Activated T-helper 2 cell treated with anti-CD3 and anti-CD28 coated beads, Interferon-gamma antibody, Interleukin-2, Interleukin-4, amounts not matched to agents 10 μg/mL and 5 μg/mL and 100 μg/mL, durations not matched to agents 14 hours and 24 hours and 36 hours (primary cell): ENCODE measurements around the gene KLHL22. TPM values are rescaled to one million over a fixed set of nuclear protein-coding genes. Genes with fewer than 3 reads are reported as not detected.

ENCODE experiments used
- DNase-seq: peaks from one replicate; pipeline ENCODE4 v3.0.0; 2021; ENCODE audit warnings: low spot score
- H3K27ac Mint-ChIP-seq: one replicate; pipeline ENCODE4 v1.8.0; 2021; ENCODE audit warnings: mixed read lengths
- H3K27me3 Mint-ChIP-seq: one replicate; pipeline ENCODE4 v1.8.0; 2021; ENCODE audit warnings: low read depth, mixed read lengths
- H3K36me3 Mint-ChIP-seq: one replicate; pipeline ENCODE4 v1.8.0; 2021; ENCODE audit warnings: low read depth, mixed read lengths
- H3K4me1 Mint-ChIP-seq: one replicate; pipeline ENCODE4 v1.8.0; 2021; ENCODE audit warnings: low read depth, mixed read lengths
- H3K4me3 Mint-ChIP-seq: one replicate; pipeline ENCODE4 v1.8.0; 2021; ENCODE audit warnings: low read depth, mild to moderate bottlenecking, moderate library complexity, mixed read lengths
- H3K9me3 Mint-ChIP-seq: one replicate; pipeline ENCODE4 v1.8.0; 2021; ENCODE audit warnings: mixed read lengths
- intact Hi-C: fragments of 100-400 bp; cut with micrococcal nuclease; formaldehyde crosslinking; loops from one replicate; pipeline ENCODE4 v1.15.1; 2023
- total RNA-seq: library from RNA; stranded (reverse); gene quantifications from 2 replicates; pipeline ENCODE4 v1.2.3, GENCODE V29; 2022

KLHL22 gene
- total RNA-seq, 1 donor from 2014 or later, result 38.0 TPM

GRCh38 chr22:20403779-20404140, 91.8 kb downstream of the KLHL22 start:
- intact Hi-C loops, result no loop called here
- H3K4me1 Mint-ChIP-seq, result peaks cover 5% of the 10 kb centered on the region
- DNase-seq, result no peak
- no peaks in the 10 kb centered on the region for H3K27me3 Mint-ChIP-seq
- H3K36me3 Mint-ChIP-seq, result peaks cover 25% of the 10 kb centered on the region
- no peak overlapping the region for H3K4me3 Mint-ChIP-seq
- no peak overlapping the region for H3K27ac Mint-ChIP-seq
- H3K9me3 Mint-ChIP-seq, result no peaks in the 10 kb centered on the region

- H3K4me3 Mint-ChIP-seq, result no peak overlapping the region
- no peaks in the 10 kb centered on the region for H3K9me3 Mint-ChIP-seq
- no peak for DNase-seq
- H3K27me3 Mint-ChIP-seq, result no peaks in the 10 kb centered on the region
- intact Hi-C loops, result no loop called here
- peaks cover 5% of the 10 kb centered on the region for H3K4me1 Mint-ChIP-seq
- no peak overlapping the region for H3K27ac Mint-ChIP-seq
- H3K36me3 Mint-ChIP-seq, result peaks cover 25% of the 10 kb centered on the region
These were observed 92.4 kb downstream of the KLHL22 start for GRCh38 chr22:20402960-20403778.

GRCh38 chr22:20401376-20402014, 94.1 kb downstream of the KLHL22 start:
- no peak overlapping the region for H3K27ac Mint-ChIP-seq
- peaks cover 24% of the 10 kb centered on the region for H3K36me3 Mint-ChIP-seq
- no peaks in the 10 kb centered on the region for H3K9me3 Mint-ChIP-seq
- intact Hi-C loops, result no loop called here
- DNase-seq, result no peak
- H3K4me1 Mint-ChIP-seq, result peaks cover 5% of the 10 kb centered on the region
- H3K4me3 Mint-ChIP-seq, result no peak overlapping the region
- H3K27me3 Mint-ChIP-seq, result no peaks in the 10 kb centered on the region

- intact Hi-C loops, result no loop called here
These were observed 94.8 kb downstream of the KLHL22 start for GRCh38 chr22:20400606-20401375.

GRCh38 chr22:20399866-20400605, 95.6 kb downstream of the KLHL22 start:
- Mint-ChIP-seq H3K27me3 (no peaks in the 10 kb centered on the region), H3K4me3 (no peak overlapping the region), H3K27ac (no peak overlapping the region), H3K9me3 (no peaks in the 10 kb centered on the region), H3K4me1 (peaks cover 16% of the 10 kb centered on the region), H3K36me3 (peaks cover 22% of the 10 kb centered on the region)
- intact Hi-C loops, result no loop called here
- no peak for DNase-seq

More at GRCh38 chr22:20400606-20401375, 94.8 kb downstream of the KLHL22 start:
- DNase-seq, result no peak
- no peak overlapping the region for H3K4me3 Mint-ChIP-seq
- H3K9me3 Mint-ChIP-seq, result no peaks in the 10 kb centered on the region
- peaks cover 10% of the 10 kb centered on the region for H3K4me1 Mint-ChIP-seq
- no peak overlapping the region for H3K27ac Mint-ChIP-seq
- H3K27me3 Mint-ChIP-seq, result no peaks in the 10 kb centered on the region
- H3K36me3 Mint-ChIP-seq, result peaks cover 24% of the 10 kb centered on the region

GRCh38 chr22:20398420-20398819, 97.2 kb downstream of the KLHL22 start:
- intact Hi-C loops, result no loop called here
- no peak overlapping the region for H3K4me3 Mint-ChIP-seq
- H3K9me3 Mint-ChIP-seq, result no peaks in the 10 kb centered on the region
- H3K27ac Mint-ChIP-seq, result no peak overlapping the region
- no peaks in the 10 kb centered on the region for H3K27me3 Mint-ChIP-seq
- H3K36me3 Mint-ChIP-seq, result peaks cover 15% of the 10 kb centered on the region
- H3K4me1 Mint-ChIP-seq, result peaks cover 22% of the 10 kb centered on the region
- DNase-seq, result no peak

GRCh38 chr22:20397498-20397897, 98.1 kb downstream of the KLHL22 start:
- peaks cover 19% of the 10 kb centered on the region for H3K4me1 Mint-ChIP-seq
- intact Hi-C loops, result no loop called here
- H3K27me3 Mint-ChIP-seq, result no peaks in the 10 kb centered on the region
- H3K9me3 Mint-ChIP-seq, result no peaks in the 10 kb centered on the region
- no peak overlapping the region for H3K4me3 Mint-ChIP-seq
- DNase-seq, result no peak
- H3K27ac Mint-ChIP-seq, result no peak overlapping the region
- peaks cover 9% of the 10 kb centered on the region for H3K36me3 Mint-ChIP-seq

- no peak overlapping the region for H3K27ac Mint-ChIP-seq
- H3K9me3 Mint-ChIP-seq, result no peaks in the 10 kb centered on the region
These were observed 99.0 kb downstream of the KLHL22 start for GRCh38 chr22:20396639-20397038.

GRCh38 chr22:20395907-20396287, 99.7 kb downstream of the KLHL22 start:
- intact Hi-C loops, result no loop called here

More at GRCh38 chr22:20396639-20397038, 99.0 kb downstream of the KLHL22 start:
- H3K4me1 Mint-ChIP-seq, result peaks cover 19% of the 10 kb centered on the region
- no peaks in the 10 kb centered on the region for H3K27me3 Mint-ChIP-seq
- H3K36me3 Mint-ChIP-seq, result peaks cover 9% of the 10 kb centered on the region
- H3K4me3 Mint-ChIP-seq, result no peak overlapping the region
- intact Hi-C loops, result no loop called here
- DNase-seq, result no peak

GRCh38 chr22:20395181-20395906, 100.3 kb downstream of the KLHL22 start:
- Mint-ChIP-seq H3K27ac (peak overlapping the region; percentile 58), H3K9me3 (no peaks in the 10 kb centered on the region), H3K27me3 (no peaks in the 10 kb centered on the region), H3K4me1 (peaks cover 19% of the 10 kb centered on the region), H3K36me3 (peaks cover 9% of the 10 kb centered on the region), H3K4me3 (peak overlapping the region; percentile 86)
- no peak for DNase-seq
- intact Hi-C loops, result no loop called here

More at GRCh38 chr22:20395907-20396287, 99.7 kb downstream of the KLHL22 start:
- H3K4me1 Mint-ChIP-seq, result peaks cover 19% of the 10 kb centered on the region
- H3K4me3 Mint-ChIP-seq, result peak overlapping the region; percentile 13
- H3K27me3 Mint-ChIP-seq, result no peaks in the 10 kb centered on the region
- no peak for DNase-seq
- H3K9me3 Mint-ChIP-seq, result no peaks in the 10 kb centered on the region
- no peak overlapping the region for H3K27ac Mint-ChIP-seq
- peaks cover 9% of the 10 kb centered on the region for H3K36me3 Mint-ChIP-seq

GRCh38 chr22:20393705-20394476, 101.7 kb downstream of the KLHL22 start, which contains the start of gene ZNF74:
Gene ZNF74, plus strand, starts transcription at chr22:20394151. Its CDS starts 478 bp downstream, at chr22:20394629.
- intact Hi-C loops, result no loop called here
- peak; percentile 81 for DNase-seq
- Mint-ChIP-seq H3K4me3 (peak within 1 kb of the TSS; percentile 86), H3K27ac (peak within 1 kb of the TSS; percentile 87), H3K27me3 (no peaks in the 10 kb centered on the region), H3K36me3 (peaks cover 9% of the 10 kb centered on the region), H3K4me1 (peaks cover 19% of the 10 kb centered on the region), H3K9me3 (no peaks in the 10 kb centered on the region)
